IMR-90 (cell line): ENCODE results near the gene SEMA4F.

Source experiments
- BHLHE40 ChIP-seq: fragments of 150-350 bp; IDR thresholded peaks from 2 replicates; pipeline ENCODE4 v1.6.1; 2016; ENCODE audit warnings: mild to moderate bottlenecking, low read depth, low read length
- CHD1 ChIP-seq: IDR thresholded peaks from 2 replicates; pipeline ENCODE4 v1.6.1; 2012; ENCODE audit warnings: low read depth, low read length, improper control_type of control experiment
- CTCF ChIP-seq: conservative IDR thresholded peaks from 2 replicates; pipeline ENCODE4 v1.5.1; 2012; ENCODE audit warnings: mild to moderate bottlenecking, low read depth, low read length, improper control_type of control experiment
- ELK1 ChIP-seq: fragments of 150-350 bp; IDR thresholded peaks from 2 replicates; pipeline ENCODE4 v1.6.1; 2016; ENCODE audit warnings: low read depth, mild to moderate bottlenecking, low read length, moderate library complexity, borderline replicate concordance
- FOS ChIP-seq: fragments of 150-350 bp; IDR thresholded peaks from 2 replicates; pipeline ENCODE4 v1.6.1; 2016; ENCODE audit warnings: low read depth, low read length
- MAFK ChIP-seq: IDR thresholded peaks from 2 replicates; pipeline ENCODE4 v1.6.1; 2012; ENCODE audit warnings: low read depth, low read length, improper control_type of control experiment
- MAZ ChIP-seq: IDR thresholded peaks from 2 replicates; pipeline ENCODE4 v1.6.1; 2012; ENCODE audit warnings: low read depth, mild to moderate bottlenecking, low read length, improper control_type of control experiment, moderate library complexity, borderline replicate concordance
- MXI1 ChIP-seq: IDR thresholded peaks from 2 replicates; pipeline ENCODE4 v1.6.1; 2012; ENCODE audit warnings: low read depth, mild to moderate bottlenecking, low read length, moderate library complexity, borderline replicate concordance
- NFE2L2 ChIP-seq: fragments of 150-350 bp; IDR thresholded peaks from 2 replicates; pipeline ENCODE4 v1.6.1; 2016; ENCODE audit warnings: low read depth, mild to moderate bottlenecking, low read length
- POLR2A ChIP-seq: IDR thresholded peaks from 2 replicates; pipeline ENCODE4 v1.6.1; 2012; ENCODE audit warnings: mild to moderate bottlenecking, low read depth, low read length
- RAD21 ChIP-seq: IDR thresholded peaks from 2 replicates; pipeline ENCODE4 v1.6.1; 2012; ENCODE audit warnings: low read length, improper control_type of control experiment
- RCOR1 ChIP-seq: IDR thresholded peaks from 2 replicates; pipeline ENCODE4 v1.6.1; 2012; ENCODE audit warnings: mild to moderate bottlenecking, low read length, improper control_type of control experiment; ENCODE audit not compliant: insufficient replicate concordance
- RFX5 ChIP-seq: IDR thresholded peaks from 2 replicates; pipeline ENCODE4 v1.8.0; 2012; ENCODE audit warnings: low read depth, mild to moderate bottlenecking, low read length, moderate library complexity
- SMC3 ChIP-seq: fragments of 150-350 bp; IDR thresholded peaks from 2 replicates; pipeline ENCODE4 v1.6.1; 2016; ENCODE audit warnings: low read depth, mild to moderate bottlenecking, antibody characterized with exemption, low read length, moderate library complexity

- no peak for TF ChIP-seq POLR2A
- no peak for TF ChIP-seq MXI1
- no peak for TF ChIP-seq SMC3
- TF ChIP-seq CTCF: no peak
- TF ChIP-seq RAD21: no peak
- TF ChIP-seq NFE2L2: no peak
- no peak for TF ChIP-seq CHD1
- TF ChIP-seq RFX5: no peak
- no peak for TF ChIP-seq FOS
- no peak for TF ChIP-seq MAFK
- TF ChIP-seq RCOR1: no peak
- no peak for TF ChIP-seq ELK1
- TF ChIP-seq BHLHE40: no peak
- no peak for TF ChIP-seq MAZ
Measured at GRCh38 chr2:74724496-74724895, 70.4 kb downstream of the SEMA4F start.
